ENCODE measurements around the gene SCAP.
"Not testable (repeated sequence)": the region's sequence is repeated elsewhere in the genome, so short reads cannot be mapped to it uniquely, and the experiment has no call there.

Gene SCAP

DNA sequence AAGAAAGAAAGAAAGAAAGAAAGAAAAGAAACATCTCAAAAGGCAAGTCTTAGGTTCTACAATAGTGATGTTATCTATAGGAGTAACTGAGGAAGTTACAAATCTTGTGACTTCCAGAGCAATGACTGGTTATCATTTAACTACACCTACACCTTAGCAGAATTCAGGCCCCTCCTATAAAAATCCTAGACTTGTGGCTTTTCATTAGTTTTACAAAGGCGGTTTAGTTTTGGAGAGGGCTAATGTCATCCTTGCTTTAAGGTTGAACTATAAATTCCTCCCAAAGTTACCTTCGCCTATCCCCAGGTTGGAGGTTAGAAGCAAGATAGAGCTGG lies 4.1 kb upstream of the SCAP start:
- DNase-seq: no peak

DNA sequence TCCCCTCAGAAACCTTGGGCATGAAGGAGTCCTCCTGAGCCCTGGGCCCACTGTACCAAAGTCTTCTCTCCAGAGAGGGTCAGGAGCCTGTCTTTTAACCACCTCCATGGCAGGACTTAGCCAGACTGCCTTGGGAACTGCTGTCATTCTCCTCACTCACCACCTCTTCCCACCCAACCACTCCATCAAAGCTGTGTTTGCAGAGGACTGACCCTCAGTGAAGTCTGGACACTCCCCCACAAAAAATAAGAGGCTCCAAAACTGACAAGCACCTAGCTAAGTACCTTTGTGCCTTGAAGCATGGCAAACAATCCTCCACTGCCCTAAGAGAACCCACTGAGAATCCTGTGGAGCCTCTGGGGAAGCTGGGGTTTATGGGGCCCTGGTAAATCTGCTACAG lies 2.3 kb upstream of the SCAP start:
- no peak for DNase-seq

DNA sequence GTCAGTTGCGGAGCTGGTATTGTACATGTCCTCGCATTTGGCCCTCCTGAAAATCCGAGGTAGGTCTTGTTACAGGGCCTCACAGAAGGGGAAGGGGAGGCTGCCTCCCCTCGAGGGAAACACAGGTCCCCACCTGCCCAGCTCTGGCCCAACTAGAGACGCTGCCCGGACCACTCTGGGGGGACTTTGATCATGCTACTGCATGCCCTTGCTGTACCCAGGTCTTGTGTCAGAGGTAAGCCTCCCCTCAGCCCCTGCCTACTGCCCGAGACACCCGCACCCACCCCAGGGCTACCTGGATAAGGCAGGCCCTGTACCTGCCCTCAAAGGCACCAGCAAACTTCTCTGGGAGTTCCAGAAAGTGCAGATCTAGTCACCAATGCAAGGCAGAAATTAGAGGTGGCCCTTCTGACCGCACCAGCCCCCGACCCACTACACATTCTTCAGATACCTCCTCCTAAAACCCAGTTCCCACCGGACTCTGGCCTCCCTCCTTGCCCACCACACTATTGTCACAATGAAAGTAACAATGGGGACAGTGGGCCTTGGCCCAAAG lies 981 bp upstream of the SCAP start:
- no peak for DNase-seq

- no peak for DNase-seq
Measured at GRCh38 chr3:47476330-47476626, 537 bp upstream of the SCAP start.

- DNase-seq: no peak
Measured at GRCh38 chr3:47475029-47475569, 642 bp downstream of the SCAP start.

DNA sequence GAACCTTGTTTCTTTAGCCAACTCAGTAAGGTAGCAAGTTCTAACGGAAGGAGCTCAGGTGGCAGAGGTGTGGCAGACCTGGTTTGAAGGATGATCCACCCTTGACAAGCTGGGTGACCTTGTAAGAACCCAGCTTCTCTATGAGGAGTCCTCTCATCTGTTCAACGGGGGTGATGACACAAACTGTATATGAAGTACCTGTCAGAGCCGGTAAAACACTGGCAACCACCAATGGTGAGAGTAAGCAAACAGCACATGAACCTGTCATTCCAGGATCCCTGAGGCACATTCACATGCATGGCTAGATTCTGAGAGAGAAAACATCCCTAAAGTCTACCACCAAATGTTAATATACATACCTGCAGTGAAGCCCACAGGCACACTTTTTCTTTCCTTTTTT lies 2.4 kb downstream of the SCAP start:
- DNase-seq: no peak

GRCh38 chr3:47469616-47470015 lies 6.1 kb downstream of the SCAP start:
- no peak for DNase-seq

GRCh38 chr3:47468315-47468714 lies 7.4 kb downstream of the SCAP start:
- DNase-seq: not testable (repeated sequence)

GRCh38 chr3:47464588-47464987 lies 11.2 kb downstream of the SCAP start:
- DNase-seq: no peak

GRCh38 chr3:47459534-47460085 lies 16.1 kb downstream of the SCAP start:
- not testable (repeated sequence) for DNase-seq

- no peak for DNase-seq
Measured at GRCh38 chr3:47456984-47457383, 18.8 kb downstream of the SCAP start.

- no peak for DNase-seq
Measured at GRCh38 chr3:47455806-47456452, 19.8 kb downstream of the SCAP start.

- DNase-seq: no peak
Measured at GRCh38 chr3:47452453-47453215, 23.1 kb downstream of the SCAP start.

- DNase-seq: no peak
Measured at GRCh38 chr3:47444103-47444502, 31.6 kb downstream of the SCAP start.

- DNase-seq: no peak
Measured at GRCh38 chr3:47443611-47443995, 32.1 kb downstream of the SCAP start.

GRCh38 chr3:47441796-47442551 lies 33.8 kb downstream of the SCAP start:
- no peak for DNase-seq

- DNase-seq: no peak
Measured at GRCh38 chr3:47440131-47440530, 35.6 kb downstream of the SCAP start.

DNA sequence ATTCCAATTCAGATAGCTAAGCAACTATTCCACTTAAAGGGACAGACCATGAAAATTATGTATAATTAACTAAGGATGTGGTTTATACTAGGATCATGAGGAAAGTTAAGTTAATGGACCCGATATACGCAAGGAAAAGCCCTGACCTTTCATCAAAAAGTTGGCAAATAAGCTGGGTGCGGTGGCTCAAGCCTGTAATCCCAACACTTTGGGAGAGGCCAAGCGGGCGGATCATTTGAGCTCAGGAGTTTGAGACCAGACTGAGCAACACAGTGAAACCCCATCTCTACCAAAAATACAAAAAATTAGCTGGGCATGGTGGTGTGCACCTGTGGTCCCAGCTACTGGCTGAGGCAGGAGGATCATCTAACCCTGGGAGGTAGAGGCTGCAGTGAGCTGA lies 39.6 kb downstream of the SCAP start:
- no peak for DNase-seq

- no peak for DNase-seq
Measured at GRCh38 chr3:47434849-47435248, 40.9 kb downstream of the SCAP start.

GRCh38 chr3:47433796-47434195 lies 41.9 kb downstream of the SCAP start:
- no peak for DNase-seq

- no peak for DNase-seq
Measured at GRCh38 chr3:47432673-47433072, 43.1 kb downstream of the SCAP start.

- no peak for DNase-seq
Measured at GRCh38 chr3:47431225-47431624, 44.5 kb downstream of the SCAP start.

GRCh38 chr3:47430606-47431005 lies 45.1 kb downstream of the SCAP start:
- DNase-seq: no peak
